K562 (cell line): ENCODE measurements around the gene SH3D21. TPM values are rescaled to one million over a fixed set of nuclear protein-coding genes. Genes with fewer than 3 reads are reported as not detected.
A peak's percentile ranks its signal among the peaks of the same experiment; 100 is the strongest.

Experiments
- ELF1 ChIP-seq: fragments of 200-800 bp; sonication (Bioruptor generic); IDR thresholded peaks from 2 replicates; pipeline ENCODE4 v1.6.1; 2016; ENCODE audit warnings: missing genetic modification characterization, missing compliant biosample characterization
- GATAD2A ChIP-seq: fragments of 450-650 bp; IDR thresholded peaks from 2 replicates; pipeline ENCODE4 v1.6.1; 2017
- HDAC2 ChIP-seq: fragments of 450-650 bp; IDR thresholded peaks from 2 replicates; pipeline ENCODE4 v1.6.1; 2016; ENCODE audit warnings: mild to moderate bottlenecking
- HNRNPLL ChIP-seq: fragments of 200-400 bp; formaldehyde crosslinking; IDR thresholded peaks from 2 replicates; pipeline ENCODE4 v1.6.1; 2017; ENCODE audit warnings: low read length, low read depth, mild to moderate bottlenecking; ENCODE audit not compliant: poor library complexity, severe bottlenecking
- NFE2L1 ChIP-seq: fragments of 450-650 bp; IDR thresholded peaks from 2 replicates; pipeline ENCODE4 v1.6.1; 2016; ENCODE audit warnings: missing genetic modification characterization, low read depth, mild to moderate bottlenecking, missing compliant biosample characterization, moderate library complexity, borderline replicate concordance
- RBM15 ChIP-seq: fragments of 200-400 bp; formaldehyde crosslinking; IDR thresholded peaks from 2 replicates; pipeline ENCODE4 v1.6.1; 2018; ENCODE audit warnings: mild to moderate bottlenecking, low read length, moderate library complexity; ENCODE audit not compliant: insufficient read depth
- SRSF7 ChIP-seq: fragments of 200-400 bp; formaldehyde crosslinking; optimal IDR thresholded peaks from 2 replicates; pipeline ENCODE3; 2017; ENCODE audit warnings: mild to moderate bottlenecking, low read depth, low read length
- TFAP4 ChIP-seq: sonication (generic); formaldehyde crosslinking; IDR thresholded peaks from 2 replicates; pipeline ENCODE4 v1.8.0; 2022; ENCODE audit warnings: missing genetic modification reagents, mild to moderate bottlenecking, moderate library complexity, borderline replicate concordance
- ZNF766 ChIP-seq: fragments of 200-800 bp; sonication (Bioruptor generic); conservative IDR thresholded peaks from 2 replicates; pipeline ENCODE4 v1.6.1; 2016; ENCODE audit warnings: missing genetic modification characterization, missing compliant biosample characterization
- polyA plus RNA-seq, 8 experiments: library from polyadenylated mRNA; depleted of rRNA in 4 of 8; stranded (reverse) in 5 of 8; unstranded in 3 of 8; fragments of >200 nt; fragmentation: Nextera tagmentation in 2 of 8; fragmentation: Illumina TruSeq in 1 of 8; extraction: Ambion mirVana in 2 of 8; extraction: Trizol in 1 of 8; gene quantifications; 2 replicates each; pipeline versions ENCODE4 v1.2.1 to v1.2.3, GENCODE V29; 2011 to 2014; ENCODE audit warnings: inconsistent platforms in 1 of 8, missing spikeins in 1 of 8
- total RNA-seq, 7 experiments: library from RNA; depleted of rRNA in 6 of 7; stranded (reverse); fragments of >200 nt in 6 of 7; fragmentation: Illumina TruSeq in 2 of 7; extraction: Trizol in 2 of 7; gene quantifications; 2 replicates each; pipeline versions ENCODE4 v1.2.1 to v1.2.3, GENCODE V29; 2011 to 2021; ENCODE audit warnings: low replicate concordance in 1 of 7
- TF ChIP-seq, protein P1 (sequence below): sonication (generic); formaldehyde crosslinking; IDR thresholded peaks from 2 replicates; pipeline ENCODE4 v1.8.0; 2022; ENCODE audit warnings: missing genetic modification reagents, mild to moderate bottlenecking, borderline replicate concordance
- TF ChIP-seq, protein P2 (sequence below): fragments of 450-650 bp; IDR thresholded peaks from 2 replicates; pipeline ENCODE4 v1.6.1; 2018; ENCODE audit warnings: mild to moderate bottlenecking, low read depth; ENCODE audit not compliant: partially characterized antibody
- TF ChIP-seq, protein P3 (sequence below), 2 experiments: fragments of 450-650 bp in 1 of 2; sonication (generic) in 1 of 2; formaldehyde crosslinking in 1 of 2; IDR thresholded peaks; 2 replicates each; pipeline versions ENCODE4 v1.7.1 to v1.9.0; 2016 to 2022; ENCODE audit warnings: inconsistent platforms in 1 of 2, mild to moderate bottlenecking in 1 of 2, missing genetic modification reagents in 1 of 2

The SH3D21 gene
- total and polyA plus RNA-seq, 9 of the 15 experiments (the other 6 are each of a cell fraction or from before 2014, with no cell fraction given), result 0.01 to 4.7 (median 1.8) TPM

GRCh38 chr1:36321119-36321951, 15.2 kb downstream of the SH3D21 start (continued):
- TF ChIP-seq HDAC2 (peak; percentile 77; the same call in 1 of the 2 replicates), RBM15 (no peak), GATAD2A (no peak; the same call in 1 of the 2 replicates), ELF1 (no peak), TFAP4 (peak; percentile 99), SRSF7 (no peak), ZNF766 (CRISPR knock-in tag) (peak; percentile 59; the same call in 1 of the 2 replicates), HNRNPLL (peak; percentile 67), NFE2L1 (tag) (no peak)
- TF ChIP-seq, protein P1, sequence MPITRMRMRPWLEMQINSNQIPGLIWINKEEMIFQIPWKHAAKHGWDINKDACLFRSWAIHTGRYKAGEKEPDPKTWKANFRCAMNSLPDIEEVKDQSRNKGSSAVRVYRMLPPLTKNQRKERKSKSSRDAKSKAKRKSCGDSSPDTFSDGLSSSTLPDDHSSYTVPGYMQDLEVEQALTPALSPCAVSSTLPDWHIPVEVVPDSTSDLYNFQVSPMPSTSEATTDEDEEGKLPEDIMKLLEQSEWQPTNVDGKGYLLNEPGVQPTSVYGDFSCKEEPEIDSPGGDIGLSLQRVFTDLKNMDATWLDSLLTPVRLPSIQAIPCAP (CRISPR knock-in tag), result peak; percentile 83; the same call in 1 of the 2 replicates
- TF ChIP-seq, protein P2, sequence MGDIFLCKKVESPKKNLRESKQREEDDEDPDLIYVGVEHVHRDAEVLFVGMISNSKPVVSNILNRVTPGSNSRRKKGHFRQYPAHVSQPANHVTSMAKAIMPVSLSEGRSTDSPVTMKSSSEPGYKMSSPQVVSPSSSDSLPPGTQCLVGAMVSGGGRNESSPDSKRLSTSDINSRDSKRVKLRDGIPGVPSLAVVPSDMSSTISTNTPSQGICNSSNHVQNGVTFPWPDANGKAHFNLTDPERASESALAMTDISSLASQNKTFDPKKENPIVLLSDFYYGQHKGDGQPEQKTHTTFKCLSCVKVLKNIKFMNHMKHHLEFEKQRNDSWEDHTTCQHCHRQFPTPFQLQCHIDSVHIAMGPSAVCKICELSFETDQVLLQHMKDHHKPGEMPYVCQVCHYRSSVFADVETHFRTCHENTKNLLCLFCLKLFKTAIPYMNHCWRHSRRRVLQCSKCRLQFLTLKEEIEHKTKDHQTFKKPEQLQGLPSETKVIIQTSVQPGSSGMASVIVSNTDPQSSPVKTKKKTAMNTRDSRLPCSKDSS, result no peak
- TF ChIP-seq, protein P3, sequence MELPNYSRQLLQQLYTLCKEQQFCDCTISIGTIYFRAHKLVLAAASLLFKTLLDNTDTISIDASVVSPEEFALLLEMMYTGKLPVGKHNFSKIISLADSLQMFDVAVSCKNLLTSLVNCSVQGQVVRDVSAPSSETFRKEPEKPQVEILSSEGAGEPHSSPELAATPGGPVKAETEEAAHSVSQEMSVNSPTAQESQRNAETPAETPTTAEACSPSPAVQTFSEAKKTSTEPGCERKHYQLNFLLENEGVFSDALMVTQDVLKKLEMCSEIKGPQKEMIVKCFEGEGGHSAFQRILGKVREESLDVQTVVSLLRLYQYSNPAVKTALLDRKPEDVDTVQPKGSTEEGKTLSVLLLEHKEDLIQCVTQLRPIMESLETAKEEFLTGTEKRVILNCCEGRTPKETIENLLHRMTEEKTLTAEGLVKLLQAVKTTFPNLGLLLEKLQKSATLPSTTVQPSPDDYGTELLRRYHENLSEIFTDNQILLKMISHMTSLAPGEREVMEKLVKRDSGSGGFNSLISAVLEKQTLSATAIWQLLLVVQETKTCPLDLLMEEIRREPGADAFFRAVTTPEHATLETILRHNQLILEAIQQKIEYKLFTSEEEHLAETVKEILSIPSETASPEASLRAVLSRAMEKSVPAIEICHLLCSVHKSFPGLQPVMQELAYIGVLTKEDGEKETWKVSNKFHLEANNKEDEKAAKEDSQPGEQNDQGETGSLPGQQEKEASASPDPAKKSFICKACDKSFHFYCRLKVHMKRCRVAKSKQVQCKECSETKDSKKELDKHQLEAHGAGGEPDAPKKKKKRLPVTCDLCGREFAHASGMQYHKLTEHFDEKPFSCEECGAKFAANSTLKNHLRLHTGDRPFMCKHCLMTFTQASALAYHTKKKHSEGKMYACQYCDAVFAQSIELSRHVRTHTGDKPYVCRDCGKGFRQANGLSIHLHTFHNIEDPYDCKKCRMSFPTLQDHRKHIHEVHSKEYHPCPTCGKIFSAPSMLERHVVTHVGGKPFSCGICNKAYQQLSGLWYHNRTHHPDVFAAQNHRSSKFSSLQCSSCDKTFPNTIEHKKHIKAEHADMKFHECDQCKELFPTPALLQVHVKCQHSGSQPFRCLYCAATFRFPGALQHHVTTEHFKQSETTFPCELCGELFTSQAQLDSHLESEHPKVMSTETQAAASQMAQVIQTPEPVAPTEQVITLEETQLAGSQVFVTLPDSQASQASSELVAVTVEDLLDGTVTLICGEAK (IDR thresholded peaks at IDR 0.05), result peak; percentile 39; the same call in 1 of the 2 replicates
- TF ChIP-seq, protein P3 (CRISPR knock-in tag; IDR thresholded peaks at IDR 0.05), result no peak; the same call in 1 of the 2 replicates
